Smooth muscle cell (in vitro differentiated cells): Measurements from ENCODE around the gene NSUN7. TPM values are rescaled to one million over a fixed set of nuclear protein-coding genes. Genes with fewer than 3 reads are reported as not detected.
"Not testable (repeated sequence)": the region's sequence is repeated elsewhere in the genome, so short reads cannot be mapped to it uniquely, and the experiment has no call there.

Experiments
- DNase-seq: peaks from one replicate; lab custom pipeline; 2025; ENCODE audit not compliant: unreplicated experiment; lab: John Stamatoyannopoulos, UW
- H2AFZ ChIP-seq: fragments of 200-600 bp; sonication (generic); 2 replicates; pipeline ENCODE4 v1.6.0; 2016; ENCODE audit warnings: antibody characterized with exemption, low read depth, mild to moderate bottlenecking
- H3F3A ChIP-seq: fragments of 200-600 bp; sonication (generic); 2 replicates; pipeline ENCODE4 v1.6.0; 2017; ENCODE audit warnings: antibody characterized with exemption, low read depth
- H3K27ac ChIP-seq: fragments of 200-600 bp; sonication (generic); 2 replicates; pipeline ENCODE4 v1.5.1; 2016; ENCODE audit warnings: low read depth, mild to moderate bottlenecking
- H3K27me3 ChIP-seq: fragments of 200-600 bp; sonication (generic); 2 replicates; pipeline ENCODE4 v1.6.1; 2016; ENCODE audit warnings: low read depth, mild to moderate bottlenecking
- H3K36me3 ChIP-seq: fragments of 200-600 bp; sonication (generic); 2 replicates; pipeline ENCODE4 v1.5.1; 2016; ENCODE audit warnings: low read depth
- H3K4me1 ChIP-seq: fragments of 200-600 bp; sonication (generic); 2 replicates; pipeline ENCODE4 v1.5.1; 2016; ENCODE audit warnings: low read depth
- H3K4me2 ChIP-seq: fragments of 200-600 bp; sonication (generic); 2 replicates; pipeline ENCODE4 v1.6.0; 2016; ENCODE audit warnings: mild to moderate bottlenecking
- H3K4me3 ChIP-seq: fragments of 200-600 bp; sonication (generic); 2 replicates; pipeline ENCODE4 v1.5.1; 2016; ENCODE audit warnings: mild to moderate bottlenecking
- H3K79me2 ChIP-seq: fragments of 200-600 bp; sonication (generic); 2 replicates; pipeline ENCODE4 v1.6.0; 2016; ENCODE audit warnings: low read depth, mild to moderate bottlenecking
- H3K9ac ChIP-seq: fragments of 200-600 bp; sonication (generic); 2 replicates; pipeline ENCODE4 v1.6.0; 2016; ENCODE audit warnings: low read depth
- H3K9me3 ChIP-seq: fragments of 200-600 bp; sonication (generic); replicated peaks from 2 replicates; pipeline ENCODE4 v1.5.1; 2016; ENCODE audit warnings: low read depth
- H4K20me1 ChIP-seq: fragments of 200-600 bp; sonication (generic); 2 replicates; pipeline ENCODE4 v1.6.0; 2016; ENCODE audit warnings: low read depth
- WGBS: methylation state at CpG from one replicate; pipeline ENCODE4 v1.1.7; 2016; ENCODE audit warnings: low lambda C conversion rate; 5-methylcytosine and 5-hydroxymethylcytosine counted together
- polyA plus RNA-seq: library from polyadenylated mRNA; unstranded; fragments of >200 nt; fragmentation: Nextera tagmentation; extraction: Ambion mirVana; gene quantifications from 2 replicates; pipeline ENCODE4 v1.2.1, GENCODE V29; 2016
- total RNA-seq: library from RNA; depleted of rRNA; stranded (reverse); fragments of >200 nt; gene quantifications from 2 replicates; pipeline ENCODE4 v1.2.3, GENCODE V29; 2014
- TF ChIP-seq, protein P1 (sequence below): fragments of 200-600 bp; sonication (generic); IDR thresholded peaks from 2 replicates; pipeline ENCODE4 v1.5.1; 2017; ENCODE audit warnings: borderline replicate concordance, mild to moderate bottlenecking, antibody characterized with exemption; ENCODE audit not compliant: insufficient read depth, poor library complexity, severe bottlenecking

Gene NSUN7
- total and polyA plus RNA-seq, 2 experiments from 2014 or later, result 1.8 to 2.5 TPM

DNA sequence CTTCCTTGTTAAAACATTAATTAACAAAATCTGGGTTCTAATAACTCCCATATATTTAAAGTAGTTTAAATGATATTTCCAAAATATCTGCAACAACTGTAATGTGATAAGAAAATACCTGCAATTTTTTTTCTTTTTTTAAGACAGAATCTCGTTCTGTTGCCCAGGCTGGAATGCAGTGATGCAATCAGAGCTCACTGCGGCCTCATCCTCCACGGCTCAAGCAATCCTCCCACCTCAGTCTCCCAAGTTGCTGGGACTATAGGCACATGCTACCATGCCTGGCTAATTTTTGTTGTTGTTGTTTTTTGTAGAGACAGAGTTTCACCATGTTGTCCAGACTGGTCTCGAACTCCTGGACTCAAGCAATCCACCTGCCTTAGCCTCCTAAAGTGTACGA lies 45.7 kb upstream of the NSUN7 start:
- Histone ChIP-seq H3K36me3 (no peaks in the 10 kb centered on the region), H3K27me3 (no peaks in the 10 kb centered on the region), H3K4me1 (no peaks in the 10 kb centered on the region), H2AFZ (no peak overlapping the region), H4K20me1 (no peaks in the 10 kb centered on the region), H3K9ac (no peak overlapping the region), H3F3A (no peaks in the 10 kb centered on the region), H3K4me2 (no peak overlapping the region), H3K9me3 (no peaks in the 10 kb centered on the region), H3K79me2 (no peaks in the 10 kb centered on the region), H3K4me3 (no peak overlapping the region), H3K27ac (no peak overlapping the region)
- DNase-seq, result no peak
- TF ChIP-seq, protein P1, sequence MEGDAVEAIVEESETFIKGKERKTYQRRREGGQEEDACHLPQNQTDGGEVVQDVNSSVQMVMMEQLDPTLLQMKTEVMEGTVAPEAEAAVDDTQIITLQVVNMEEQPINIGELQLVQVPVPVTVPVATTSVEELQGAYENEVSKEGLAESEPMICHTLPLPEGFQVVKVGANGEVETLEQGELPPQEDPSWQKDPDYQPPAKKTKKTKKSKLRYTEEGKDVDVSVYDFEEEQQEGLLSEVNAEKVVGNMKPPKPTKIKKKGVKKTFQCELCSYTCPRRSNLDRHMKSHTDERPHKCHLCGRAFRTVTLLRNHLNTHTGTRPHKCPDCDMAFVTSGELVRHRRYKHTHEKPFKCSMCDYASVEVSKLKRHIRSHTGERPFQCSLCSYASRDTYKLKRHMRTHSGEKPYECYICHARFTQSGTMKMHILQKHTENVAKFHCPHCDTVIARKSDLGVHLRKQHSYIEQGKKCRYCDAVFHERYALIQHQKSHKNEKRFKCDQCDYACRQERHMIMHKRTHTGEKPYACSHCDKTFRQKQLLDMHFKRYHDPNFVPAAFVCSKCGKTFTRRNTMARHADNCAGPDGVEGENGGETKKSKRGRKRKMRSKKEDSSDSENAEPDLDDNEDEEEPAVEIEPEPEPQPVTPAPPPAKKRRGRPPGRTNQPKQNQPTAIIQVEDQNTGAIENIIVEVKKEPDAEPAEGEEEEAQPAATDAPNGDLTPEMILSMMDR, result no peak
- WGBS, result 69% methylated on average over 5 of the region's 5 CpGs

DNA sequence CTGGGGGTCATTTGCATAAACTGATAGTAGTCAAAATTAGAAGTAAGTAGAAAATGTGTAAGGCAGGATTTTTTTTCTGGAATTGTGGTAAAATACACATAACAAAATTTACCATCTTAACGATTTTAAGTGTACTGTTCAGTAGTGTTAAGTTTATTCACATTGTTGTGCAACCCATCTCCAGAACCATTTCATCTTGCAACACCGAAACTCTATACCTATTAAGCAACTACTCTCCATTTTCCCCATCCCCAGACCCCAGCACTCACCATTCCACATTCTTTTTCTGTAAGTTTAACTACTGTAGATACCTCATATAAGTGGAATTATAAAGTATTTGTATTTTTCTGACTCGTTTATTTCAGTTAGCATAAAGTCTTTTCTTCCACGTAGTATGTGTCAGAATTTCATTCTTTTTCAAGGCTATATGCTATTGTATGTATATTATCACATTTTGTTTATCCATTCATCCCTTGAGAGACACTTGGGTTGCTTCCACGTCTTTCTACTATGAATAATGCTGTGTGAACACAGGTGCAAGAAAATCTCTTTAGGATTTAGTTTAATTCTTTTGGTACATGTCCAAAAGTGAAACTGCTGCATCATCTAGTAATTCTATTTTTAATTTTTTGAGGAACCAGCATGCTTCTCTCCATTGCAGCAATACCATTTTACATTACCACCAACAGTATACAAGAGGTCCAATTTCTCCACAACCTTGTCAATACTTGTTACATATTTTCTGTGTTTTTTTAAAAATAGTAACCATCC lies 39.1 kb upstream of the NSUN7 start:
- Histone ChIP-seq H3K79me2 (no peaks in the 10 kb centered on the region), H3K27ac (no peak overlapping the region), H2AFZ (peak overlapping the region; percentile 3), H3K36me3 (no peaks in the 10 kb centered on the region), H3F3A (no peaks in the 10 kb centered on the region), H3K4me1 (no peaks in the 10 kb centered on the region), H3K4me2 (no peak overlapping the region), H3K9me3 (no peaks in the 10 kb centered on the region), H4K20me1 (no peaks in the 10 kb centered on the region), H3K9ac (no peak overlapping the region), H3K4me3 (no peak overlapping the region), H3K27me3 (no peaks in the 10 kb centered on the region)
- 70% methylated on average over 5 of the region's 5 CpGs for WGBS
- DNase-seq, result no peak
- TF ChIP-seq, protein P1, result no peak

DNA sequence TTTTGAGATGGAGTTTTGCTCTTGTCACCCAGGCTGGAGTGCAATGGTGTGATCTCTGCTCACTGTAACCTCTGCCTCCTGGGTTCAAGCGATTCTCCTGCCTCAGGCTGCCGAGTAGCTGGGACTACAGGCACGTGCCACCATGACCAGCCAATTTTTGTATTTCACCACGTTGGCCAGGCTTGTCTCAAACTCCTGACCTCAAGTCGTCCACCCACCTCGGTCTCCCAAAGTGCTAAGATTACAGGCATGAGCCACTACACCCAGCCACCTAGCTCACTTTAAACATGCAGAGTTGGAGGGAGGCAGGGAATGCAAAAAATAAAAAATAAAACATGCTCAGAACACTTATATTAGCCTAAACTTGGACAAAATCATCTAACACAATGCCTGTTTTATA lies 36.8 kb upstream of the NSUN7 start:
- H3K4me1 ChIP-seq, H3K27me3 ChIP-seq, H4K20me1 ChIP-seq, H3K79me2 ChIP-seq, H3K36me3 ChIP-seq, H3K27ac ChIP-seq, H3K9ac ChIP-seq, H3K4me2 ChIP-seq, DNase-seq, H3K9me3 ChIP-seq, H3F3A ChIP-seq, H3K4me3 ChIP-seq, H2AFZ ChIP-seq: not testable (repeated sequence)
- 82% methylated on average over 6 of the region's 6 CpGs for WGBS

DNA sequence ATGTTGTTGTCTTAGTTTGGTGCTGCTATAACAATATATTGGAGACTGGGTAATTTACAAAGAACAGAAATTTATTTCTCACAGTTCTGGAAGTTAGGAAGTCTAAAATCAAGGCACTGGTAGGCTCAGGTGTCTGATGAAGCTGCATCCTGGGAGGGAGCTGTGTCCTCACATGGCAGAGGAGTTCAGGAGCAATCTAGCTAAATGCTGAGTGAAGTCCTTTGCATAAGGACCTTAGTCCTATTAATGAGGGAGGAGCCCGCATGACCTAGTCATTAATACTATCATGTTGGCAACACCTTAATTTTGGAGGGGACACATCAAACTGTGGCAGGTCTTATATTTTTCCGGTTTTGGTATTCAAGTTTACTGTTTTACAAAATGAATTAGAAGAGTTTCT lies 36.0 kb upstream of the NSUN7 start:
- 93% methylated on average over 2 of the region's 2 CpGs for WGBS
- Histone ChIP-seq H2AFZ (no peak overlapping the region), H3K4me1 (peaks cover 9% of the 10 kb centered on the region), H3K4me2 (no peak overlapping the region), H3K79me2 (no peaks in the 10 kb centered on the region), H3F3A (no peaks in the 10 kb centered on the region), H3K4me3 (no peak overlapping the region), H3K9me3 (no peaks in the 10 kb centered on the region), H3K36me3 (no peaks in the 10 kb centered on the region), H4K20me1 (no peaks in the 10 kb centered on the region), H3K27me3 (no peaks in the 10 kb centered on the region), H3K9ac (no peak overlapping the region), H3K27ac (no peak overlapping the region)
- no peak for DNase-seq
- TF ChIP-seq, protein P1, result no peak
